HG03558 (cell line): ENCODE results near the gene CCDC97.

ENCODE experiments used
- ATAC-seq: cut with Tn5 transposase; IDR thresholded peaks from one replicate; pipeline ENCODE4 v1.9.1; 2021; ENCODE audit warnings: moderate number of reproducible peaks; ENCODE audit not compliant: unreplicated experiment; ENCODE audit errors: extremely low read depth

The CCDC97 gene

DNA sequence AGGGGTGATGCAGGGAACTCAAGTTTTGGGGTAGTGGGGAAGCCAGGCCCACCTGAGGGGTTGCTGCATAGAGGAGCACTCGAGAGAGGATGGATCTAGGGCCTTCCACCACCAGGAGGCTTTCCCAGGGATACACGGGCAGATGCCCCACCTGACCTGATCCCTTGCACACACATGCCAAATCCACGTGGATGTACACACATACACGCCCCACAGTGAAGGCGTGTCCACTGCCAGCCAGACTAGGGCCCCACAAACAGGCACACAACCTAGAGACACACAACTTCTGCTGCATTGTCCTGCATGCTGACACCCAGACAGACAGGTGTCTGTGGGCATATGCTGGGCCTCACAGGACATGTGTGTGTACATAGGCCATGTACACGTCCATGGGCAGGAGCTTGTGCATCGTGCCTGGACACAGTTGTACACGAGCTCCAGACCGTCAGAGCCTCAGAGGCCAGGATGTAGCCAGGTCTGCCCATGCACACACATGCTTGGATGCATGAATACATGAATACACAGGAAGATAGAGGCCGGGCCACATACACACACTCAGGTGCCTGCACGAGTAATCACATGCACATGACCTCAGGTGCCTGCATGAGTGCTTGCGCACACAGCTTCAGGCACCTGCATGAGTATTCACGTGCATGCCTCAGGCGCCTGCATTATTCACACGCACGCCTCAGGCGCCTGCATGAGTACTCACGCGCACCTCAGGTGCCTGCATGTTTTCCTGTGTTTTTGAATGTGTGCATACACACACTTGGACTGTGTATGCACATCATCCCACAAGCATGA is 8.9 kb downstream of the CCDC97 start:
- no peak for ATAC-seq

DNA sequence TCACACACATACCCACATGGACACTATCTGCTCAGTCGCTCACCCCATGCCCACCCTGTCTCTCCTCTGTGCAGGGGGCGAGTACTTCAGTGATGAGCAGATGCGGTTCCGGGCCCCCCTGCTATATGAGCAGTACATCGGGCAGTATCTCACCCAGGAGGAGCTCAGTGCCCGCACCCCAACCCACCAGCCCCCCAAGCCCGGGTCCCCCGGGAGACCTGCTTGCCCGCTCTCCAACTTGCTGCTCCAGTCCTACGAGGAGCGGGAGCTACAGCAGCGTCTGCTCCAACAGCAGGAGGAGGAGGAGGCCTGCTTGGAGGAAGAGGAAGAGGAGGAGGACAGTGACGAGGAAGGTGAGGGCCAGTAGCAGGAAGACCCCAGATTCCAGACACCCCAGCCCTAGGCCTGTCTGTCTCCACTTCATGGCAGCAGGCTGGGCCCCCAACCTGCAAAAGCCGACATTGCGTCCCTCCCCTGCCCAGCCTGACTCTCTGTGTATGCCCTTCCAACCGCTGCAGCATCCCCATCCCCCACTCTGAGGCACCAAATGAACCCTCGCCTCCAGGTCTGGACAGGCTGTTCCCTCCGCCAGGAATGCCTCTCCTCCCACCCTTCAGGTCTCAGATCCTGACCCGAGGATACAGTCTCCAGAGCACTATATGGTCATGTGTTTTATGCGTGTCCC is 9.7 kb downstream of the CCDC97 start:
- ATAC-seq, result no peak

DNA sequence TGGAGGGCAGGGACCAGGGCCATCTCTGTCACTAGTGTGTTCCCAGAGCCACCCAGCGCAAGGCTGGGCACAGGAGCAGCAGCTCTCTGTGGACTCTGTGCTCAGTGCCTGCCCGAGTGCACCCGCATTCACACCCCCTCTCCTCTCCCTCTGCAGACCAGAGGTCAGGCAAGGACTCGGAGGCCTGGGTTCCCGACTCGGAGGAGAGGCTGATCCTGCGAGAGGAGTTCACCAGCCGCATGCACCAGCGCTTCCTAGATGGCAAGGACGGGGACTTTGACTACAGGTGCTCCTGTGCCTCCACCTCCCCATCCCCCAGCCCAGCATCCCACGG is 10.2 kb downstream of the CCDC97 start:
- no peak for ATAC-seq

- ATAC-seq, result no peak
Measured at GRCh38 chr19:41320568-41320967, 10.6 kb downstream of the CCDC97 start.

- ATAC-seq, result no peak
Measured at GRCh38 chr19:41321204-41321599, 11.2 kb downstream of the CCDC97 start.

- no peak for ATAC-seq
Measured at GRCh38 chr19:41321600-41322270, 11.8 kb downstream of the CCDC97 start.

- no peak for ATAC-seq
Measured at GRCh38 chr19:41322451-41322850, 12.5 kb downstream of the CCDC97 start.

DNA sequence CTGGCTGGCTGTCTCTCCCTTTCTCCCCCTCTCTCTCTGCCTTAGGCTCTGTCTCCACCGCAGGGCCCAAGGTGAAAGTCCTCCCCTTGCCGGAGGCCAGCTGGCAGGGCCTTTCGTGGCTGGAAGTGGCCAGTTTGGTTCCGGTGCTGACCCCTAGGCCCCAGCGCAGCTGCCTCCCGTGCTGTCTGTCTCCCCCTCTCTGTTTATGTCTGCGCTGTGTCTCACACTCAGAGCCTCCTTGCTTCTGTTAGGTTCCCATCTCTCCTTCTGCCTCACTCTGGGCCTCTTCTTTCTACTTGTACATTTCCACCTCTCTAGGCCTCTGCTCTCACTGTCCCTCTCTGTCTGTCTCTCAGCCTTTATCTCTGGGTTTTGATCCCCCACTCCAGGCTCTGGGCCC is 13.1 kb downstream of the CCDC97 start:
- no peak for ATAC-seq

GRCh38 chr19:41323430-41324125 is 13.6 kb downstream of the CCDC97 start:
- no peak for ATAC-seq

DNA sequence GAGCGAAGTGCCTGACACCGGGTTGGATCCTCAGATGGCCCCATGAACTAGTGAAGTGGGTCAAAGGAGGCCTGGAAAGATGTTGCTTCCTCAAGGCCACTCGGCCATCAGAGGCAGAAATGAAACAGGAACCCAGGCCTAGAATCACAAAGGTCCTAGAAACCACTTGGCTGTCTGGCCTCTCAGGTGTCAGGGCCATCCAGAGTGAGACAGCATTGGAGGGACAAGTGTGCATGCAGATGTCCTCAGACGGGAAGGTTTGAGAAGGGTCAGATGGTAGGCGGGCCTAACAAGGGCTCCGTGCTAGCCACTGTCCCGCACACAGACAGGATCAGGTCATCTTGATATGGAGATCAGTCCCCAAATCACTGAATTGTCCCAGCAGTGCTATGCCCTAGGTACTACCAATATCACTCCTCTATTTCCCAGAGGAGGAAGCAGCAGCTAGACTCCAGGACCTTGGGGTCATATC is 14.3 kb downstream of the CCDC97 start:
- ATAC-seq, result no peak

- ATAC-seq, result no peak
Measured at GRCh38 chr19:41324921-41325639, 15.1 kb downstream of the CCDC97 start.

DNA sequence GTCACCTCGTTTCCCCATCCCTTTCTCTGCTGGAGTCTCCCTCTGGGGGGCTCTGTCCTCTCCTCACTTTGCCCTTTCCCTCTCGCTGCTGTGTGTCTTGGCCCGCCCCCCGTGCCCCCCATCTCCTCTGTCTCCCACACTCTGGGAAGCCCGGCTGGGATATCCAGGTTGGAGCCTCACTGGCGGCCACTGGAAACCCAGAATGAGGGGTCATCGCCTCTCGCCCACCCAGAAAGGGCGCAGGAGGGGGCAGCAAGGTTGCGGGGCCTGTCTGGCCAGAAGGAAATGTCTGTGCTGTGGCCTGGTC is 15.6 kb downstream of the CCDC97 start:
- no peak for ATAC-seq

- no peak for ATAC-seq
Measured at GRCh38 chr19:41325947-41326706, 16.2 kb downstream of the CCDC97 start.

DNA sequence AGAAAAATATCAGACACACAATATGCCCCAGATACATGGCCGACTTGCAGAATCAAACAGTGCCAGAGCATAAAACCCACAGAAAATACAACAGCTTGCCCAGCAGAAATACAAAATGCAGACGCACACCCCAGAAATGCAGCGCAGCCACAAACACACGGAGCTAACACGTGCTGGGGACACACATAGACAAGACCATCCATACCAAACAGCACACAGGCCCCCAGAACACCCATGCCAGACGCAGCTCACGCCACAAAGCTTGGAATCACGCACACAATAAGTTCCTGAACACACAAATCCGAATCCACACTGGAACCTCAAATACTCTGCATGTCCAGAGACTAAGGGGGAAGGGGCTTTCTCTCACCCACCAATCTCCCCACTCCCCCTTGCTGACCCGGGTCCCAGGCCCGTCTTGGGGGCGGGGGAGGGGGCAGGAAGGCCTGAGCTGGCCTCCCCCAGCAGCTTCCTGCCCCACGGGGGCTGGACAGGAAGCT is 17.2 kb downstream of the CCDC97 start:
- ATAC-seq, result no peak

DNA sequence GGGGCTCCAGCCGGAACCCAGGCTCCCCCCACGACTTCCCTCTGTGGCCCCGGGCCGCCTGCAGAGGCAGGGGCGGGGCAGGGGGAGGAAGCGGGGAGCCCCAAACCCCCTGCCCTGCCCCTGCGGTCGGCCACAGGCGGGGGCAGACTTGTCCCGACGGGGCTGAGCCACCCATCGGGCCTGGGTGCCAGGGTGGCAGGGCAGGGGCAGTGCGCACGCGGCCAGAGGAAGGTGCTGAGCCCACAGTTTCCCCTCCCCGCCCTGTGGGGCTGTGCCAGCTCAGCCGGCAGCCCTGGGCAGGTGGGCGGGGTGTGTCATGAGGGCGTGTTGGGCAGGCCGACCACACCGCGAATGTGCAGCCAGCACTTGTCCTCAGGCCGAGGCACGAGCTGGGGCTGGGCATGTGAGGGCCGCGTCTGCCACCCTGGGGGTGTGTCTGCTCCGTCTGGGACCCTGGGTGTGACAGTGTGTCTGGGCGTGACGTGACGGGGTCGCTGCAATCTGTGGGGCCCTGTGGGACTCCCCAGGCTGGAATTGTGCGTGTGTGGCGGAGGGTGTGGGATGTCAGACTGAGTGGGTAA is 17.7 kb downstream of the CCDC97 start:
- ATAC-seq, result no peak

GRCh38 chr19:41328157-41328841 is 18.3 kb downstream of the CCDC97 start:
- ATAC-seq, result no peak

- ATAC-seq, result no peak
Measured at GRCh38 chr19:41328842-41329225, 18.9 kb downstream of the CCDC97 start.

DNA sequence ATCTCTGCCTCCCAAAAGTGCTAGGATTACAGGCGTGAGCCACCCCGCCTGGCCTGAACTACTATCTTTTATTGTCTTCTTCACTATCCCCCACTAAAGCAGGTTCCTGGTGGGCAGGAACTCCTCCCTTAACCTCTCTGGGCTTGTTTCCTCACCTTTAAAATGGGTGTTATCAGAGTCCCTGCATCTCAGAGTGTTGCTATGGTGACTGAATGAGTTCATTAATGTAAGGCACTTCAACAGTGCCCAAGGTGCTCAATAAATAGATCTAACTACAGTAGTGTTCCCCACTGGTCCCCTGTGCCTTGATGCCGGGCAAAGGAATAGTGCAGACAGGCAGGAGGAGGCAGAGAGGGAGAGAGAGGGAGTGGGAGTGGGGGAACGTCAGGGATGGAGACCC is 20.5 kb downstream of the CCDC97 start:
- ATAC-seq, result no peak
